ENCODE results near the gene CALD1.
A peak's percentile ranks its signal among the peaks of the same experiment; 100 is the strongest.

Gene CALD1

GRCh38 chr7:134741907-134742635 lies 37.4 kb upstream of the CALD1 start:
- H3K27ac ChIP-seq: no peak overlapping the region
- H3K4me1 ChIP-seq: peaks cover 19% of the 10 kb centered on the region
- TF ChIP-seq Cebpa-rat (IDR thresholded peaks at IDR 0.05): no peak
- 0 out of 2 replicates have a peak, but pooled peaks cover 5% of the 10 kb centered on the region for H3K9me3 ChIP-seq
- no peak overlapping the region for H3K4me2 ChIP-seq
- H4K20me1 ChIP-seq: no peaks in the 10 kb centered on the region
- H3K27me3 ChIP-seq: no peaks in the 10 kb centered on the region
- H3K36me3 ChIP-seq: no peaks in the 10 kb centered on the region
- no peak overlapping the region for H3K4me3 ChIP-seq
- no peak overlapping the region for H3K9ac ChIP-seq

- Histone ChIP-seq H3K4me2 (no peak overlapping the region), H3K36me3 (no peaks in the 10 kb centered on the region), H3K27ac (no peak overlapping the region), H3K4me1 (peaks cover 12% of the 10 kb centered on the region), H3K9me3 (peaks cover 10% of the 10 kb centered on the region), H3K9ac (no peak overlapping the region), H3K4me3 (no peak overlapping the region), H3K27me3 (no peaks in the 10 kb centered on the region), H4K20me1 (no peaks in the 10 kb centered on the region)
- no peak for TF ChIP-seq Cebpa-rat (IDR thresholded peaks at IDR 0.05)
These were observed 36.6 kb upstream of the CALD1 start for GRCh38 chr7:134742688-134743350.

- no peaks in the 10 kb centered on the region for H3K36me3 ChIP-seq
- H3K4me3 ChIP-seq: no peak overlapping the region
- no peak overlapping the region for H3K4me2 ChIP-seq
- no peaks in the 10 kb centered on the region for H3K27me3 ChIP-seq
- H3K27ac ChIP-seq: no peak overlapping the region
- no peaks in the 10 kb centered on the region for H4K20me1 ChIP-seq
- peaks cover 16% of the 10 kb centered on the region for H3K9me3 ChIP-seq
- no peaks in the 10 kb centered on the region for H3K4me1 ChIP-seq
- no peak for TF ChIP-seq Cebpa-rat (IDR thresholded peaks at IDR 0.05)
- H3K9ac ChIP-seq: no peak overlapping the region
These were observed 34.9 kb upstream of the CALD1 start for GRCh38 chr7:134744569-134744968.

GRCh38 chr7:134747326-134747725 lies 32.1 kb upstream of the CALD1 start:
- no peak for TF ChIP-seq Cebpa-rat (IDR thresholded peaks at IDR 0.05)
- Histone ChIP-seq H3K36me3 (no peaks in the 10 kb centered on the region), H3K9me3 (peaks cover 23% of the 10 kb centered on the region), H3K4me1 (no peaks in the 10 kb centered on the region), H3K9ac (no peak overlapping the region), H3K27me3 (no peaks in the 10 kb centered on the region), H3K27ac (no peak overlapping the region), H3K4me3 (no peak overlapping the region), H4K20me1 (no peaks in the 10 kb centered on the region), H3K4me2 (no peak overlapping the region)

- Histone ChIP-seq H3K9me3 (peaks cover 23% of the 10 kb centered on the region), H3K36me3 (no peaks in the 10 kb centered on the region), H3K9ac (no peak overlapping the region), H3K4me2 (no peak overlapping the region), H3K4me1 (no peaks in the 10 kb centered on the region), H4K20me1 (no peaks in the 10 kb centered on the region), H3K4me3 (no peak overlapping the region), H3K27me3 (no peaks in the 10 kb centered on the region), H3K27ac (no peak overlapping the region)
- TF ChIP-seq Cebpa-rat (IDR thresholded peaks at IDR 0.05): no peak
These were observed 29.1 kb upstream of the CALD1 start for GRCh38 chr7:134750083-134751062.

GRCh38 chr7:134752006-134752760 lies 27.3 kb upstream of the CALD1 start:
- no peak overlapping the region for H3K9ac ChIP-seq
- H3K27ac ChIP-seq: no peak overlapping the region
- H3K9me3 ChIP-seq: peaks cover 23% of the 10 kb centered on the region
- no peak for TF ChIP-seq Cebpa-rat (IDR thresholded peaks at IDR 0.05)
- no peaks in the 10 kb centered on the region for H3K4me1 ChIP-seq
- H3K27me3 ChIP-seq: no peaks in the 10 kb centered on the region
- no peak overlapping the region for H3K4me3 ChIP-seq
- no peaks in the 10 kb centered on the region for H3K36me3 ChIP-seq
- H3K4me2 ChIP-seq: no peak overlapping the region
- H4K20me1 ChIP-seq: no peaks in the 10 kb centered on the region

- H3K36me3 ChIP-seq: no peaks in the 10 kb centered on the region
- no peaks in the 10 kb centered on the region for H3K27me3 ChIP-seq
- H3K9ac ChIP-seq: no peak overlapping the region
- no peak overlapping the region for H3K4me2 ChIP-seq
- no peak for TF ChIP-seq Cebpa-rat (IDR thresholded peaks at IDR 0.05)
- no peaks in the 10 kb centered on the region for H4K20me1 ChIP-seq
- no peak overlapping the region for H3K4me3 ChIP-seq
- no peaks in the 10 kb centered on the region for H3K9me3 ChIP-seq
- H3K4me1 ChIP-seq: peaks cover 9% of the 10 kb centered on the region
- no peak overlapping the region for H3K27ac ChIP-seq
These were observed 23.9 kb upstream of the CALD1 start for GRCh38 chr7:134755422-134756022.

GRCh38 chr7:134757938-134758337 lies 21.5 kb upstream of the CALD1 start:
- H3K27ac ChIP-seq: no peak overlapping the region
- H3K4me3 ChIP-seq: no peak overlapping the region
- peaks cover 16% of the 10 kb centered on the region for H3K9me3 ChIP-seq
- peaks cover 31% of the 10 kb centered on the region for H3K4me1 ChIP-seq
- H4K20me1 ChIP-seq: no peaks in the 10 kb centered on the region
- no peaks in the 10 kb centered on the region for H3K27me3 ChIP-seq
- H3K4me2 ChIP-seq: no peak overlapping the region
- TF ChIP-seq Cebpa-rat (IDR thresholded peaks at IDR 0.05): no peak
- no peaks in the 10 kb centered on the region for H3K36me3 ChIP-seq
- no peak overlapping the region for H3K9ac ChIP-seq

- TF ChIP-seq Cebpa-rat (IDR thresholded peaks at IDR 0.05): no peak
- H3K4me1 ChIP-seq: peaks cover 33% of the 10 kb centered on the region
These were observed 20.5 kb upstream of the CALD1 start for GRCh38 chr7:134758981-134759380.

More at GRCh38 chr7:134758981-134759380, 20.5 kb upstream of the CALD1 start:
- H3K27me3 ChIP-seq: no peaks in the 10 kb centered on the region
- H3K9me3 ChIP-seq: peaks cover 26% of the 10 kb centered on the region
- H3K4me3 ChIP-seq: no peak overlapping the region
- peak overlapping the region; percentile 14; the same call in 1 of the 2 replicates for H3K27ac ChIP-seq
- no peaks in the 10 kb centered on the region for H4K20me1 ChIP-seq
- H3K36me3 ChIP-seq: no peaks in the 10 kb centered on the region
- no peak overlapping the region for H3K4me2 ChIP-seq
- H3K9ac ChIP-seq: no peak overlapping the region
